NB4 (cell line): ENCODE data around the gene CLEC3B.

Experiments used
- CTCF ChIP-seq: IDR thresholded peaks from one replicate; pipeline ENCODE4 v1.5.1; 2012; ENCODE audit warnings: low read depth, low read length
- MAX ChIP-seq: IDR thresholded peaks from 2 replicates; pipeline ENCODE4 v1.6.1; 2011; ENCODE audit warnings: low read depth, low read length
- MYC ChIP-seq: IDR thresholded peaks from 2 replicates; pipeline ENCODE4 v1.6.1; 2011; ENCODE audit warnings: low read depth, low read length
- POLR2A ChIP-seq: IDR thresholded peaks from 2 replicates; pipeline ENCODE4 v1.6.1; 2011; ENCODE audit warnings: mild to moderate bottlenecking; ENCODE audit not compliant: insufficient read length; ENCODE audit errors: extremely low read depth

- no peak for TF ChIP-seq CTCF
- no peak for TF ChIP-seq MAX
- TF ChIP-seq POLR2A, result no peak
- no peak for TF ChIP-seq MYC
Observed at GRCh38 chr3:45010811-45011333, 15.2 kb upstream of the CLEC3B start.
